Adipocyte (in vitro differentiated cells): ENCODE measurements around the gene GNL2.
"Not testable (repeated sequence)": the region's sequence is repeated elsewhere in the genome, so short reads cannot be mapped to it uniquely, and the experiment has no call there.

ENCODE experiments used
- DNase-seq: peaks from one replicate; pipeline ENCODE4 v3.0.0-alpha.2; 2015; ENCODE audit warnings: low read depth
- H3K27me3 ChIP-seq: replicated peaks from 2 replicates; pipeline ENCODE4 v1.7.0; 2013; ENCODE audit warnings: mild to moderate bottlenecking, low read length, moderate library complexity; ENCODE audit not compliant: control insufficient read depth, insufficient read depth
- H3K36me3 ChIP-seq: 2 replicates; pipeline ENCODE4 v1.7.0; 2013; ENCODE audit warnings: low read length, mild to moderate bottlenecking, moderate library complexity; ENCODE audit not compliant: control insufficient read depth, insufficient read depth, severe bottlenecking
- H3K4me1 ChIP-seq: 2 replicates; pipeline ENCODE4 v1.7.0; 2013; ENCODE audit warnings: mild to moderate bottlenecking, low read length, moderate library complexity; ENCODE audit not compliant: control insufficient read depth, insufficient read depth
- H3K4me3 ChIP-seq: 2 replicates; pipeline ENCODE4 v1.7.0; 2013; ENCODE audit warnings: mild to moderate bottlenecking, low read length, moderate library complexity
- H3K9ac ChIP-seq: 2 replicates; pipeline ENCODE4 v1.7.0; 2013; ENCODE audit warnings: mild to moderate bottlenecking, low read length, moderate library complexity
- H3K9me3 ChIP-seq: 2 replicates; pipeline ENCODE4 v1.7.0; 2013; ENCODE audit warnings: mild to moderate bottlenecking, low read length, moderate library complexity; ENCODE audit not compliant: control insufficient read depth

The GNL2 gene

DNA sequence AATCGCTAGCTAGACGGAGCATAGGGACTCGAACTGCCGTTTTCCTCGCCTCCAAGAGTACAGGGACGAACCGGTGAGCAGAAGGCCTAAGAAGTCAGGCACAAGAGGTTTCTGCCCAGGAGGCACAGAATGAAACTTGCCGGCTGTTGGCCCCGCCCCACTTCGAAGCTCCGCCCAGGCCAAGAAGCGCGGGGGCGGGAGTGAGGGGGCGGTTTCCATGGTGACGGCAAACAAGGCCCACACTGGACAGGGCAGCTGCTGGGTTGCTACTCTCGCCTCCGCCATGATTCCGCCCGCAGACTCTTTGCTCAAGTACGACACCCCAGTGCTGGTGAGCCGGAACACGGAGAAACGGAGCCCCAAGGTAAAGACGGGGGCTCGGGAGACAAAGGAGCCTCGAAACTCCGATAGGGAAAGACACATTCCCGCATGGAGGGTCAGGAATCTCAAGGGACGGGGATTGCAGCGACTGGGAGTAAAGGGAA is 39.0 kb downstream of the GNL2 start, which contains the start of gene DNALI1:
Gene DNALI1 (plus strand): TSS at position 229 of the 485 bp plus-strand sequence. CDS start 55 bp downstream, at position 284.
- Histone ChIP-seq H3K9me3 (no peaks in the 10 kb centered on the region), H3K36me3 (peaks cover 7% of the 10 kb centered on the region), H3K4me3 (peak within 1 kb of the TSS; percentile 80), H3K4me1 (peaks cover 20% of the 10 kb centered on the region), H3K27me3 (no peaks in the 10 kb centered on the region), H3K9ac (peak within 1 kb of the TSS; percentile 81)
- DNase-seq = peak; percentile 98

DNA sequence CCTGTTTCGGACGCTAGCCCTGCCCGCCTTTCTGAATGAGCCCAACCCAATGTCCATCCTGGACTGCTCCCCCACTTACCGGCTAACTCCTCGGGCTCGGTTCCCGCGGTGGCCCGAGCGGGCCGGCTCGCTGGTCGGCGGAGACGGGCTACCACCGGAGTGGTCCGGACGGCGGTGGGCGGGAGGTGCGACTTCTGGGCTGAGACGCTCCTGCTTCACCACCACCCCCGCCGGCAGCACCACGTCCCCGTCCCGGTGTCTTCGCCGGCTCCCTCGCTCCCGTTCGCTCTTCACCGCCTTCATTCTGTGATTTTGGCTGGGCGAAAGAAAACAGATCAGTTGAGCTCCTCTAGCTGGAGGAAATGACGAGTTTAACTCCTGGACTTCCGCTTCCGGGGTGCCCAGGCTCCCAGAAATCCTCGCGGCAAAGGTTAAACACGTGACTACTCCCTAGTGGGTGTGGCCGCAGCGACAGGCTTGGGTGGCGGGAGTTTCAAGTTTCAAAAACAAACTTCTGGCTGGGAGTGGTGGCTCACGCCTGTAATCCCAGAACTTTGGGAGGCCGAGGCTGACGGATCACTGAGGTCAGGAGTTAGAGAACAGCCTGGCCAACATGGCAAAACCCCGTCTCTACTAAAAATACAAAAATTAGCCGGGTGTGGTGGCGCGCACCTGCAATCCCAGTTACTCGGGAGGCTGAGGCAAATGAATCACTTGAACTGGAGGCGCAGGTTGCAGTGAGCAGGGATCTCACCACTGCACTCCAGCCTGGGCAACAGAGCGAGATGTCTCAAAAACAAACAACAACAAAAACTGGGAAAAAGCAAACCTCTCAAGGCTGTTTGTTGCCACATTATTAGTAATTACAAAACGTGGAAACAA is 41.6 kb downstream of the GNL2 start, which contains the start of gene SNIP1:
Gene SNIP1 (minus strand): TSS at position 367 of the 882 bp plus-strand sequence. CDS start 64 bp downstream, at position 303.
- peak; percentile 98 for DNase-seq
- peak within 1 kb of the TSS; percentile 97 for H3K4me3 ChIP-seq
- H3K9me3 ChIP-seq = no peaks in the 10 kb centered on the region

DNA sequence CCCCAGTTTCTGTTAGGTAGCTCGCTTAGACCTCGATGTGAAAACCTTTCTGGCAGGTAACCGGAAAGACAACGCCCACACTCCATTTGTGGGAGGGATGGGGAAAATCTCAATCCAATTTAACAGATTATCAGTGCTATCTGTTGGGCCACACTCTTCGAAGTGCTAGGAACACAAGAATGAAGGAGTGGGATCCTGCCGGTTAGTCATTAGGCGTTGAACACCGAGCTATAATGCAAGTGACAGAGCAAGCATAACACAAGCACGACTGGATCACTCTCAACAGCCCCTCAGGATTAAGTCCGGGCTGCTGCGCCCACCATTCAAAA is 42.2 kb downstream of the GNL2 start:
- Histone ChIP-seq H3K4me3 (peak overlapping the region; percentile 97), H3K9ac (peak overlapping the region; percentile 94), H3K9me3 (no peaks in the 10 kb centered on the region), H3K4me1 (peaks cover 27% of the 10 kb centered on the region), H3K36me3 (peaks cover 23% of the 10 kb centered on the region), H3K27me3 (no peaks in the 10 kb centered on the region)
- no peak for DNase-seq

More for the DNA sequence above, 41.6 kb downstream of the GNL2 start, which contains the start of gene SNIP1:
- Histone ChIP-seq H3K27me3 (no peaks in the 10 kb centered on the region), H3K36me3 (peaks cover 16% of the 10 kb centered on the region), H3K4me1 (peaks cover 27% of the 10 kb centered on the region), H3K9ac (peak within 1 kb of the TSS; percentile 94)

DNA sequence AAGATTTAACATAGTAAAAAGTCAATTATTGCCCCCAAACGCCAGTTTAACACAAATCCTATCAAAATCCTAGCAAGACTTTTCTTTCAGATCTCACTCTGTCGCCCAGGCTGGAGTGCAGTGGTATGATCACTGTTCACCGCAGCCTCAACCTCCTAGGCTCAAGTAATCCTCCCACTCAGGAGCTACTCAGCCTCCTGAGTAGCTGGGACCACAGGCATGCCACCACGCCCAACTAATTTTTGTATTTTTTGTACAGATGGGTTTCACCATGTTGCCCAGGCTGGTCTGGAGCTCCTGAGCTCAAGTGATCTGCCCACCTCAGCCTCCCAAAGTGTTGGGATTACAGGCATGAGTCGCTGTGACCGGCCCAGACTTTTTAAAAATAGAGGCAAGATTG is 46.4 kb downstream of the GNL2 start:
- no peak for DNase-seq
- no peak overlapping the region for H3K9ac ChIP-seq
- peaks cover 21% of the 10 kb centered on the region for H3K4me1 ChIP-seq
- no peaks in the 10 kb centered on the region for H3K27me3 ChIP-seq
- peaks cover 48% of the 10 kb centered on the region for H3K36me3 ChIP-seq
- H3K9me3 ChIP-seq = no peaks in the 10 kb centered on the region
- H3K4me3 ChIP-seq = no peak overlapping the region

DNA sequence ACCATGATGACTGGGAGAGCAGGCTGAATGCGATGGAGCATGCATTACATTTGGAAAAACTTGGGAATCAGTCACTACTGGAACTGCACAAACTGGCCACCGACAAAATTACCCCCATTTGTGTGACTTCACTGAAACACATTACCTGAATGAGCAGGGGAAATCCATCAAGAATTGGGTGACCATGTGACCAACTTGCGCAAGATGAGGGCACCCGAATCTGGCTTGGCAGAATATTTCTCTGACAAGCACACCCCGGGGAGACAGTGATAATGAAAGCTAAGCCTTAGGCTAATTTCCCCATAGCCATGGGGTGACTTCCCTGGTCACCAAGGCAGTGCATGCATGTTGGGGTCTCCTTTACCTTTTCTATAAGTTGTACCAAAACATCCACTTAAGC is 50.7 kb downstream of the GNL2 start:
- Histone ChIP-seq H3K9me3 (no peaks in the 10 kb centered on the region), H3K27me3 (no peaks in the 10 kb centered on the region), H3K9ac (no peak overlapping the region), H3K4me3 (no peak overlapping the region), H3K4me1 (peaks cover 4% of the 10 kb centered on the region), H3K36me3 (peaks cover 55% of the 10 kb centered on the region)
- no peak for DNase-seq

DNA sequence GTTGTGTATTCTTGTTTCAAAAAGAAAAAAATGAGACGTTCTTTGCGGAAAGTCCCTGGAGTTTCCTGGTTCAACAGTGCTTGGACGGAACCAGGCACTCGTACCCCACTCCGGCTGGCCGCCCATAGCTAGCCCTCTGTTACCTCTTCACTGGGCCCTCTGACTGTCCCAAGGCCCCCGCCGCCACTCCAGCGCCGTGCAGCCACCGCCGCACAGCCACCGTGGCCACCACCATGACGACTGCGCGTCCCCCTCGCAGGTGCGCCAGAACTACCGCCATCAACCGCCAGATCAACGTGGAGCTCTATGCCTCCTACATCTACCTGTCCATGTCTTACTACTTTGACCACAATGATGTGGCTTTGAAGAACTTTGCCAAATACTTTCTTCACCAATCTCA is 51.2 kb downstream of the GNL2 start:
- H3K9ac ChIP-seq = no peak overlapping the region
- no peak for DNase-seq
- peaks cover 60% of the 10 kb centered on the region for H3K36me3 ChIP-seq
- H3K4me1 ChIP-seq = no peaks in the 10 kb centered on the region
- no peaks in the 10 kb centered on the region for H3K27me3 ChIP-seq
- no peak overlapping the region for H3K4me3 ChIP-seq
- H3K9me3 ChIP-seq = no peaks in the 10 kb centered on the region

DNA sequence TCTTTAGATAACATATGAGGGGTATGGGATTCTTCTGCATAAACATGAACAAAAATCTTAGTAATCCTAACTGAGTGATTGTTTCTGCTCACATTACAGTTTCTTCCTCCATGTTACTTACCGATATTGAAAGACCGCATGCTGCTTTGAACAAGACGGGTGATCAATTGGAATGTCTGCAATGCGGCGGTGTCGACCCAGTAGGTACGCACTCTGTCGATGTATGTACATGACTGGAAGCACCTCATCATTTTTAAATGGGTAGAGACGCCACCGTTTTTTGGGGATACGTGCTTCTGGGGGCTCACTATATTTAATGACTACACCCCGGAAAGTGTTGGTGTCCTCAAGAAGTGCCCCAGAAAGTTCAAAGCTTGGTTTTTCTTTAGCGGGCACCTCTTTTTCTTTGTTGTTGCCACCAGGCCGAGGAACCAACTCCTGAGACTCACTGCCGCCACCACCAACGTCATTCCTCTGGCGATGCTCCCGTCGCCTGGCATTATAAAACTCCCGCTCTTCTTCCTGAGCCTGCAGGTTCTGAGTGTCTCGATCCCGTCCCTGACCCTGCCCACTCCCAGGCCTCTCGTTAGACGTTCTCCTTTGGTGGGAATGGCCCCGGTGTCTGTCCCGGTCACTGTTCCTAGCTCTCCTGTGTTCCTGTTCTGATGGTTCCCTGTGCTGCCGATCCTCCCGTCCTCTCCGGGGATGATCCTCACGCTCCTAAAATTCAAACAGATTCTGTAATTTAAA is 55.5 kb downstream of the GNL2 start:
- no peak for DNase-seq
- no peak overlapping the region for H3K9ac ChIP-seq
- H3K36me3 ChIP-seq = peaks cover 69% of the 10 kb centered on the region
- peaks cover 18% of the 10 kb centered on the region for H3K4me1 ChIP-seq
- no peaks in the 10 kb centered on the region for H3K9me3 ChIP-seq
- no peak overlapping the region for H3K4me3 ChIP-seq
- H3K27me3 ChIP-seq = no peaks in the 10 kb centered on the region

DNA sequence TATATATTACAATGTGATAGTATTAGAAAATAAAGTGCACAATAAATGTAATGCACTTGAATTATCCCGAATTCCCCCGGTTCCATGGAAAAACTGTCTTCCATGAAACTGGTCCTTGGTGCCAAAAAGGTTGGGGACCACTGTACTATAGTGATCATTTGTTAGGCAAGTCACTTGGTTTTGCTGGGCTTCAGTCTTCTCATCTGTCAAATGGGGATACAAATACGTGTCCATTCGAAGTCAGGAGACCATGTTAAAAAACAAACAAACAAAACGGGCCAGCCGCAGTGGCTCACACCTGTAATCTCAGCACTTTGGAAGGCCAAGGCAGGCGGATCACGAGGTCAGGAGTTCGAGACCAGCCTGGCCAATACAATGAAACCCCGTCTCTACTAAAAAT is 56.6 kb downstream of the GNL2 start:
- not testable (repeated sequence) for H3K4me3 ChIP-seq

DNA sequence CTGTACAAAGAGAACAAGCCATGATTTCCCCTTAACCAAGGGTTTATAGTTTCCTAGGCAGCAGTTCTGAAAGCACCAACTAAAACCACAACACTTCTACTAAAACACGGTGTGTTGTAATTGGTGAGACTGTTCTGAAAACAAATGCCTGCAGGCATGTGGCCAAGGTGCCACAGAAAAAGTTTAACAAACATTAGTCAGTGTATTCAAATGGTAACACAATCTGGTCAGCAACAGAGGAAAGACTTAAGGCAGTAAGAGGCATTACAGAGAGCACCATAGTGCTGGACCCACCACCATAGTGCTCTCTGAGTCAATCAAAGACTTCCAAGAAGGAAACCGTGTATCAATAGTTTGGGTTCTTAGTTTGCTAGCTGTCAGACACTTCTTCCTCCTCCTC is 58.4 kb downstream of the GNL2 start:
- Histone ChIP-seq H3K4me3 (no peak overlapping the region), H3K9me3 (no peaks in the 10 kb centered on the region), H3K9ac (no peak overlapping the region), H3K27me3 (no peaks in the 10 kb centered on the region), H3K36me3 (peaks cover 55% of the 10 kb centered on the region), H3K4me1 (peaks cover 31% of the 10 kb centered on the region)
- peak; percentile 61 for DNase-seq

More for the DNA sequence above, 56.6 kb downstream of the GNL2 start:
- H3K36me3 ChIP-seq = peaks cover 59% of the 10 kb centered on the region
- H3K9me3 ChIP-seq, DNase-seq, H3K9ac ChIP-seq, H3K27me3 ChIP-seq: not testable (repeated sequence)
- peaks cover 26% of the 10 kb centered on the region for H3K4me1 ChIP-seq

DNA sequence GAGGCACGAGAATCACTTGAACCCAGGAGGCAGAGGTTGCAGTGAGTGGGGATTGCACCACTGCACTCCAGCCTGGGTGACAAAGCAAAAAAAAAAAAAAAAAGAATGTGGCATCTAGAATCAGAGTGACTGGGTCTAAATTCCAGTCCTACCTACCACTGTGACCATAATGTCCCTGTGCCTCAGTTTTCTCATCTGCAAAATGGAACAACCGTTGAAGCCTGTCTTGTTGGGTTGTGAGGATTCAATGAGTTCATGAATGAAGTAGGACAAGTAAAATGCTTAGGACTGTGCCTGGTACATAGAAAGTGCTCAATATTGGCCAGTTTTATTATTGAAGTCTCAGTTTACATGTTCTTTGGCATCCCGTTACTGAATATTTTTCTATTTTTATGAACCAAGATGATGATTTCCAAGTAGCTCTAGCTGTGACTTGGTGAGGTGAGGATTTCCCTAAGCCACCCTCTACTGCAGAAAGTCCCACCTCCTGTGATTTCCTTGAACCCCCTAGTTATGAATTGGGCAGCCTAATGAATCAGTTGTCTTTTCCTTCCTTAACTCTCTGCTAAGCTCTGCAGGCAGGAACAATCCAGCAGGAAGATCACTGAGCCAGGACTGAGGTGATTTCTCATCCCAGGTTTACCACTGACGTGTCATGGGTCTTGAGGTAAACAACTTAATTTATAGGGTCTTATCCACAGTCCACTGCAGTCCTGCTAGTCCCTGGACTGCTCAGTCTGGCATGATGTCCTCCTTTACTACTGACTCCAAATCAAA is 62.2 kb downstream of the GNL2 start:
- no peaks in the 10 kb centered on the region for H3K9me3 ChIP-seq
- DNase-seq = no peak
- no peak overlapping the region for H3K4me3 ChIP-seq
- H3K27me3 ChIP-seq = no peaks in the 10 kb centered on the region
- peaks cover 22% of the 10 kb centered on the region for H3K36me3 ChIP-seq
- H3K9ac ChIP-seq = no peak overlapping the region
- peaks cover 31% of the 10 kb centered on the region for H3K4me1 ChIP-seq
